Hepatocyte (in vitro differentiated cells): Measurements from ENCODE around the gene CTR9.

Experiments
- EZH2 ChIP-seq: fragments of 200-600 bp; sonication (generic); IDR thresholded peaks from 2 replicates; pipeline ENCODE4 v1.6.1; 2016; ENCODE audit warnings: antibody characterized with exemption, mild to moderate bottlenecking, borderline replicate concordance
- TF ChIP-seq, protein P1 (sequence below): fragments of 200-600 bp; sonication (generic); IDR thresholded peaks from 2 replicates; pipeline ENCODE4 v1.5.1; 2016; ENCODE audit warnings: antibody characterized with exemption, mild to moderate bottlenecking; ENCODE audit not compliant: poor library complexity

DNA sequence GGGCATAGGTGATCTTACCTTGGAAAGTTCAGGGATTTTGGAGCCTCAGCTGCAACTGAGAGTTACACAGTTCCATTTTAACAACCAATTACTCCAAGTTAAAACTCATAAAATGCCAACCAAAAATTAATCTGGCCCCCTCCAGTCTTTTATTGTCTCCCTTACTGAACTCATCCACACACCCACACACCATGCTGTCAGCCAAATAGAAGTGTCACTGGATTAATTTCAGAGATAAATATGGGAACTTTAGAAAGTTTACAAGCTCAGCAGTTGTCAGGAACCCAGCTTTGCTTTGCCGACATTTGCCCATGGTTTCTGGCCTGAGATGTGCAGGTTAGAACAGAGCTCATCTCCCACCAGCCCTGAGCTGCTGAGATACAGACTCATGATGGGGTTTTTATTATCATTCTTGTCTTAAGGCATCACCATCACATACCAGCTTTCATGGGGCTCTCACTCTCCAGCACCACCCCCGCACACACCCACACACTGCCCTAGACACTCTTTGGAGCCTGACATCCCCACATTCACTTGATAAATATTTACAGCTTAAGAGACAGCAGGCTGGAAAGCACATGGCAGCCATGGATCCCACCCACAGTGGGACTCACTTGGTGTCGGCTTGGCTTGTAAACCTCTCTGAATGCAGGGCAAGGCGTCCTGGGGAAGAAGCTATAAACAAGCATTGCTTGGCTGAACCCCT, 23.7 kb upstream of the CTR9 start:
- no peak for TF ChIP-seq EZH2
- TF ChIP-seq, protein P1, sequence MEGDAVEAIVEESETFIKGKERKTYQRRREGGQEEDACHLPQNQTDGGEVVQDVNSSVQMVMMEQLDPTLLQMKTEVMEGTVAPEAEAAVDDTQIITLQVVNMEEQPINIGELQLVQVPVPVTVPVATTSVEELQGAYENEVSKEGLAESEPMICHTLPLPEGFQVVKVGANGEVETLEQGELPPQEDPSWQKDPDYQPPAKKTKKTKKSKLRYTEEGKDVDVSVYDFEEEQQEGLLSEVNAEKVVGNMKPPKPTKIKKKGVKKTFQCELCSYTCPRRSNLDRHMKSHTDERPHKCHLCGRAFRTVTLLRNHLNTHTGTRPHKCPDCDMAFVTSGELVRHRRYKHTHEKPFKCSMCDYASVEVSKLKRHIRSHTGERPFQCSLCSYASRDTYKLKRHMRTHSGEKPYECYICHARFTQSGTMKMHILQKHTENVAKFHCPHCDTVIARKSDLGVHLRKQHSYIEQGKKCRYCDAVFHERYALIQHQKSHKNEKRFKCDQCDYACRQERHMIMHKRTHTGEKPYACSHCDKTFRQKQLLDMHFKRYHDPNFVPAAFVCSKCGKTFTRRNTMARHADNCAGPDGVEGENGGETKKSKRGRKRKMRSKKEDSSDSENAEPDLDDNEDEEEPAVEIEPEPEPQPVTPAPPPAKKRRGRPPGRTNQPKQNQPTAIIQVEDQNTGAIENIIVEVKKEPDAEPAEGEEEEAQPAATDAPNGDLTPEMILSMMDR = no peak
